GM19452 (cell line): ENCODE measurements around the gene MROH2A.

Experiments used
- ATAC-seq: cut with Tn5 transposase; IDR thresholded peaks from one replicate; pipeline ENCODE4 v1.9.1; 2021; ENCODE audit not compliant: unreplicated experiment

MROH2A gene

GRCh38 chr2:233819884-233820773 lies 42.0 kb downstream of the MROH2A start:
- no peak for ATAC-seq

- no peak for ATAC-seq
These were observed 42.6 kb downstream of the MROH2A start for GRCh38 chr2:233820774-233821105.

- no peak for ATAC-seq
These were observed 43.1 kb downstream of the MROH2A start for GRCh38 chr2:233821196-233821595.

GRCh38 chr2:233821709-233822100 lies 43.6 kb downstream of the MROH2A start:
- no peak for ATAC-seq

GRCh38 chr2:233822101-233822771 lies 44.1 kb downstream of the MROH2A start:
- no peak for ATAC-seq

GRCh38 chr2:233822781-233823730 lies 44.9 kb downstream of the MROH2A start:
- ATAC-seq, result no peak

GRCh38 chr2:233823731-233824121 lies 45.6 kb downstream of the MROH2A start:
- ATAC-seq, result no peak

GRCh38 chr2:233824373-233824772 lies 46.2 kb downstream of the MROH2A start:
- no peak for ATAC-seq

GRCh38 chr2:233828546-233829192 lies 50.5 kb downstream of the MROH2A start:
- no peak for ATAC-seq

- no peak for ATAC-seq
These were observed 51.3 kb downstream of the MROH2A start for GRCh38 chr2:233829193-233830110.

GRCh38 chr2:233830111-233830802 lies 52.1 kb downstream of the MROH2A start:
- no peak for ATAC-seq

- ATAC-seq, result no peak
These were observed 53.0 kb downstream of the MROH2A start for GRCh38 chr2:233831011-233831721.

GRCh38 chr2:233831861-233832260 lies 53.7 kb downstream of the MROH2A start:
- ATAC-seq, result no peak

- no peak for ATAC-seq
These were observed 54.3 kb downstream of the MROH2A start for GRCh38 chr2:233832414-233832813.

- ATAC-seq, result no peak
These were observed 54.8 kb downstream of the MROH2A start for GRCh38 chr2:233832869-233833311.

- no peak for ATAC-seq
These were observed 55.2 kb downstream of the MROH2A start for GRCh38 chr2:233833345-233833744.

GRCh38 chr2:233835230-233836186 lies 57.4 kb downstream of the MROH2A start:
- ATAC-seq, result no peak
